Caco-2 (cell line): ENCODE measurements around the gene CCDC159. TPM values are rescaled to one million over a fixed set of nuclear protein-coding genes. Genes with fewer than 3 reads are reported as not detected.
"Not testable (repeated sequence)": the region's sequence is repeated elsewhere in the genome, so short reads cannot be mapped to it uniquely, and the experiment has no call there.

Source experiments
- BruUV-seq: library from RNA; stranded (reverse); fragments of 400-500 nt; replicated peaks from 2 replicates; lab custom pipeline; 2021; lab: Mats Ljungman, UMichigan
- CTCF ChIA-PET: fragments of 300-600 bp; sonication (Branson Sonifier 250); formaldehyde crosslinking; loops from one replicate; lab custom pipeline; 2022; ENCODE audit warnings: antibody characterized with exemption; lab: Charles Lee
- POLR2A ChIA-PET: fragments of 300-600 bp; sonication (Branson Sonifier 250); formaldehyde crosslinking; loops from one replicate; lab custom pipeline; 2022; ENCODE audit warnings: antibody characterized with exemption; lab: Charles Lee
- DNase-seq, 2 experiments: peaks; one replicate each; pipeline versions ENCODE4 v3.0.0 to v3.0.0-alpha.2; 2020 to 2022
- H3K27me3 ChIP-seq: replicated peaks from 2 replicates; pipeline ENCODE4 v1.6.0; 2011; ENCODE audit warnings: low read length; ENCODE audit not compliant: control insufficient read depth, insufficient read depth
- H3K36me3 ChIP-seq: 2 replicates; pipeline ENCODE4 v1.5.1; 2011; ENCODE audit warnings: low read length; ENCODE audit not compliant: control insufficient read depth, insufficient read depth
- H3K4me1 ChIP-seq: fragments of 250-450 bp; sonication (Bioruptor Pico); 2 replicates; pipeline ENCODE4 v1.5.1; 2020; ENCODE audit warnings: mild to moderate bottlenecking
- H3K4me3 ChIP-seq: 2 replicates; pipeline ENCODE4 v1.5.1; 2011; ENCODE audit warnings: low read depth, mild to moderate bottlenecking, control low read depth, low read length
- H3K9me3 ChIP-seq: fragments of 250-450 bp; sonication (Bioruptor Pico); 2 replicates; pipeline ENCODE4 v1.5.1; 2020; ENCODE audit warnings: mild to moderate bottlenecking, moderate library complexity
- H3K27ac Mint-ChIP-seq: one replicate; pipeline ENCODE4 v1.8.0; 2022; ENCODE audit warnings: mixed read lengths; ENCODE audit not compliant: unreplicated experiment
- H3K27me3 Mint-ChIP-seq: one replicate; pipeline ENCODE4 v1.8.0; 2022; ENCODE audit warnings: mixed read lengths; ENCODE audit not compliant: insufficient read depth, unreplicated experiment
- H3K36me3 Mint-ChIP-seq: one replicate; pipeline ENCODE4 v1.8.0; 2022; ENCODE audit warnings: mild to moderate bottlenecking, mixed read lengths; ENCODE audit not compliant: insufficient read depth, unreplicated experiment
- H3K4me1 Mint-ChIP-seq: one replicate; pipeline ENCODE4 v1.8.0; 2022; ENCODE audit warnings: low read depth, mixed read lengths; ENCODE audit not compliant: unreplicated experiment
- H3K4me3 Mint-ChIP-seq: one replicate; pipeline ENCODE4 v1.8.0; 2022; ENCODE audit warnings: mild to moderate bottlenecking, moderate library complexity, mixed read lengths; ENCODE audit not compliant: unreplicated experiment
- H3K9me3 Mint-ChIP-seq: one replicate; pipeline ENCODE4 v1.8.0; 2022; ENCODE audit warnings: mixed read lengths; ENCODE audit not compliant: unreplicated experiment
- intact Hi-C: fragments of 100-400 bp; cut with micrococcal nuclease; formaldehyde crosslinking; loops from one replicate; pipeline ENCODE4 v1.10.0; 2022; ENCODE audit not compliant: unreplicated experiment
- total RNA-seq: library from RNA; stranded (reverse); gene quantifications from 2 replicates; pipeline ENCODE4 v1.2.3, GENCODE V29; 2022
- TF ChIP-seq, protein P1 (sequence below), 2 experiments: fragments of 200-600 bp in 1 of 2; IDR thresholded peaks; 1 replicate in 1 of 2; 2 replicates in 1 of 2; pipeline versions ENCODE4 v1.5.1 to v1.8.0; 2011 to 2022; ENCODE audit warnings: antibody characterized with exemption in 1 of 2, control low read depth in 1 of 2, inconsistent platforms in 1 of 2, low read depth in 1 of 2, low read length in 1 of 2, mild to moderate bottlenecking in 1 of 2, moderate library complexity in 1 of 2; ENCODE audit not compliant: insufficient read depth in 1 of 2, severe bottlenecking in 1 of 2, unreplicated experiment in 1 of 2

Gene CCDC159
- total RNA-seq, 1 experiment from 2014 or later = 13.9 TPM

DNA sequence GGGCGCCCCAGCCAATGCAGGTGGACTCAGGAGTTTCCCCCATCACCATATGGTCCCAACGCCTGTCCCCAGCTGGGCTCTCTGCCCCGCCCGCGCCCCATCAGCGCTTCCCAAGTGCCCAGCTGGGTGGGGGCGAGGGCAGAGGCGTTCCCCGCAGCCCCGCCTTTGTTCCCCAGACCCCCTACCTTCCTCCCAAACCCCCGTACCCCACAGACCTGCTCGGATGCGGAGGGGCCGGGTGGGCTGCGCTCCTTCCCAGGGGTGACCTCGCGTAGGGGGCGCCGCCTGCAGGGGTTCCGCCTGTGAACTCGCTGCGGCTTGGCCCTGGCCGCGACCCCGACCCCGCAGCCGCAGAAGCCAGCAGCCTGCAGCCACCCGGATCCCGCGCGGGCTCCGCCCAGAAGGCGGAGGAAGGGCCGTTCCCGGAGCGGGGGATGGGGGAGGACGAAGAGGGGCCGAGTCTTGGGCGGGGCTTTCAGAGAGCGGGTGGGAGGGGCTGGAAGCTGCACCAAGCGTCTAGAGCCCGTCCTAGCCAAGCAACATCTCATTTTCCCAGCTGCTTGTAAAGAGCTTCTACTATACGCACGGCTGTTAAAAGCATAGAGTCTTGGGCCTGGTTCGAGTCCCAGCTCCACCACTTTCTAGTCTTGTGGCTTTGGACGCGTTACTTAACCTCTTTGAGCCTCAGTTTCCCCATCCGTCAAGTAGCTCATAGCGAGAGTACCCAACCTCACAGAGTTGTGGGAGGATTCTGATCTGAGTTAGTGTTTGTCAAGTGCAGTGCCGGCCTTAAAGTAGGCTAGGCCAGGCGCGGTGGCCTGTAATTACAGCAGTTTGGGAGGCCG, 6.8 kb upstream of the CCDC159 start, which contains the start of gene RAB3D:
RAB3D (minus strand) TSS at position 404 of the 845 bp plus-strand sequence. CDS start 2,258 bp downstream, outside the sequence.
- TF ChIP-seq, protein P1, sequence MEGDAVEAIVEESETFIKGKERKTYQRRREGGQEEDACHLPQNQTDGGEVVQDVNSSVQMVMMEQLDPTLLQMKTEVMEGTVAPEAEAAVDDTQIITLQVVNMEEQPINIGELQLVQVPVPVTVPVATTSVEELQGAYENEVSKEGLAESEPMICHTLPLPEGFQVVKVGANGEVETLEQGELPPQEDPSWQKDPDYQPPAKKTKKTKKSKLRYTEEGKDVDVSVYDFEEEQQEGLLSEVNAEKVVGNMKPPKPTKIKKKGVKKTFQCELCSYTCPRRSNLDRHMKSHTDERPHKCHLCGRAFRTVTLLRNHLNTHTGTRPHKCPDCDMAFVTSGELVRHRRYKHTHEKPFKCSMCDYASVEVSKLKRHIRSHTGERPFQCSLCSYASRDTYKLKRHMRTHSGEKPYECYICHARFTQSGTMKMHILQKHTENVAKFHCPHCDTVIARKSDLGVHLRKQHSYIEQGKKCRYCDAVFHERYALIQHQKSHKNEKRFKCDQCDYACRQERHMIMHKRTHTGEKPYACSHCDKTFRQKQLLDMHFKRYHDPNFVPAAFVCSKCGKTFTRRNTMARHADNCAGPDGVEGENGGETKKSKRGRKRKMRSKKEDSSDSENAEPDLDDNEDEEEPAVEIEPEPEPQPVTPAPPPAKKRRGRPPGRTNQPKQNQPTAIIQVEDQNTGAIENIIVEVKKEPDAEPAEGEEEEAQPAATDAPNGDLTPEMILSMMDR (IDR thresholded peaks at IDR 0.05; ENCODE audit: insufficient read depth in 1 of 2, low read depth in 1 of 2, low read length in 1 of 2, severe bottlenecking in 1 of 2, unreplicated experiment in 1 of 2) = no peak
- H3K4me3 Mint-ChIP-seq = peak within 1 kb of the TSS; percentile 77
- Histone ChIP-seq H3K4me3 (peak within 1 kb of the TSS; percentile 88), H3K27me3 (no peaks in the 10 kb centered on the region), H3K36me3 (peaks cover 7% of the 10 kb centered on the region), H3K9me3 (no peaks in the 10 kb centered on the region), H3K4me1 (peaks cover 20% of the 10 kb centered on the region)
- no peaks in the 10 kb centered on the region for H3K27me3 Mint-ChIP-seq
- H3K27ac Mint-ChIP-seq = peak within 1 kb of the TSS; percentile 50
- intact Hi-C loops = no loop called here
- H3K36me3 Mint-ChIP-seq = peaks cover 15% of the 10 kb centered on the region
- ChIA-PET POLR2A (interaction anchor here (0.8 to 1.0 kb wide), 2 partner anchors 17 to 35 kb away, joined by 3 to 6 read pairs; partner anchors contain the start of gene SWSAP1), CTCF (interaction anchor here (0.6 to 2.3 kb wide), 5 partner anchors 8 to 50 kb away, joined by 3 to 12 read pairs (median 5); partner anchors contain the start of gene SWSAP1)
- peak; percentile 91 to 92 for DNase-seq
- H3K9me3 Mint-ChIP-seq = no peaks in the 10 kb centered on the region
- H3K4me1 Mint-ChIP-seq = peaks cover 10% of the 10 kb centered on the region
- no TSS peak for BruUV-seq

DNA sequence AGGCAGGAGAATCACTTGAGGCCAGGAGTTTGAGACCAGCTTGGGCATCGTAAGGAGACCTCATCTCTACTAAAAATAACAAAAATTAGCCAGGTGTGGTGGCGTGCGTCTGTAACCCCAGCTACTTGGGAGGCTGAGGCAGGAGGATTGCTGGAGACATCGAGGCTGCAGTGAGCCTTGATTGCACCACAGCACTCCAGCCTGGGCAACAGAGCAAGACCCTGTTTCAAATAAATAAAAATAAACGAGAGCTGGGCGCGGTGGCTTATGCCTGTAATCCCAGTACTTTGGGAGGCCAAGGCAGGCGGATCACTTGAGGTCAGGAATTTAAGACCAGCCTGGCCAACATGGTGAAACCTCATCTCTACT, 6.2 kb upstream of the CCDC159 start:
- ChIA-PET CTCF (interaction anchor here (0.6 to 2.3 kb wide), 4 partner anchors 35 to 50 kb away, joined by 3 to 12 read pairs (median 7); partner anchors contain the start of gene SWSAP1), POLR2A (interaction anchor here (0.8 to 1.0 kb wide), 2 partner anchors 18 to 35 kb away, joined by 3 to 6 read pairs; partner anchors contain the start of gene SWSAP1)
- peak overlapping the region; percentile 88 for H3K4me3 ChIP-seq
- BruUV-seq, H3K9me3 ChIP-seq, H3K9me3 Mint-ChIP-seq, intact Hi-C loops, H3K27ac Mint-ChIP-seq, H3K27me3 ChIP-seq, H3K27me3 Mint-ChIP-seq, DNase-seq, H3K36me3 ChIP-seq, H3K36me3 Mint-ChIP-seq: not testable (repeated sequence)
- H3K4me1 ChIP-seq = peaks cover 26% of the 10 kb centered on the region
- Mint-ChIP-seq H3K4me1 (peaks cover 12% of the 10 kb centered on the region), H3K4me3 (peak overlapping the region; percentile 77)

DNA sequence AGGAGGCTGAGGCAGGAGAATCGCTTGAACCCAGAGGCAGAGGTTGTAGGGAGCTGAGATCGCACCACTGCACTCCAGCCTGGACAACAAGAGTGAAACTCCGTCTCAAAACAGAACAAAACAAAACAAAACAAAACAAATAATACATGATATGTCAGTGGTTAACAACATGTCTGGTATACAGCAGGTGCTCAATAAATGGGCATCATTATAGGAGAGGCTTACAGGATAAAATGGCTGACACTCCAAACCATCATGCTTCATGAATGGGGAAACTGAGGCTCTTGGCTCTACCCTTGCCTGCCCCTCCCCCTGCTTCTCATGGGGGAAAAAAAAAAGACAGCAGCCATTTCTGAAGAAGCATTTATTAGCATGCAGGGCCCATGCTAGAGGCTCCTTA, 3.9 kb upstream of the CCDC159 start:
- TF ChIP-seq, protein P1 (IDR thresholded peaks at IDR 0.05; ENCODE audit: insufficient read depth in 1 of 2, low read depth in 1 of 2, low read length in 1 of 2, severe bottlenecking in 1 of 2, unreplicated experiment in 1 of 2) = no peak
- POLR2A ChIA-PET = no interaction called here
- BruUV-seq = no TSS peak

More for the DNA sequence above, 3.9 kb upstream of the CCDC159 start:
- Histone ChIP-seq H3K4me1 (peaks cover 31% of the 10 kb centered on the region), H3K9me3 (no peaks in the 10 kb centered on the region), H3K4me3 (no peak overlapping the region), H3K27me3 (no peaks in the 10 kb centered on the region), H3K36me3 (peaks cover 1% of the 10 kb centered on the region; the same call in 1 of the 2 replicates)
- CTCF ChIA-PET = no interaction called here
- Mint-ChIP-seq H3K9me3 (no peaks in the 10 kb centered on the region), H3K4me1 (peaks cover 30% of the 10 kb centered on the region), H3K36me3 (peaks cover 10% of the 10 kb centered on the region), H3K27me3 (no peaks in the 10 kb centered on the region), H3K27ac (no peak overlapping the region), H3K4me3 (no peak overlapping the region)
- no peak for DNase-seq
- intact Hi-C loops = no loop called here
